GM12878 (cell line): Measurements from ENCODE around the gene PAIP1. TPM values are rescaled to one million over a fixed set of nuclear protein-coding genes. Genes with fewer than 3 reads are reported as not detected.

Experiments
- ATAC-seq: fragments of 200-7000 bp; cut with Tn5 transposase; 3 replicates; pipeline ENCODE4 v1.9.1; 2020; ENCODE audit warnings: mild to moderate bottlenecking, moderate library complexity
- BruUV-seq: library from RNA; stranded (reverse); fragments of 400-500 nt; replicated peaks from 2 replicates; lab custom pipeline; 2021; lab: Mats Ljungman, UMichigan
- CTCF ChIA-PET: fragments of 300-600 bp; sonication (Branson Sonifier 250); formaldehyde crosslinking; extraction: SDS; loops from one replicate; lab custom pipeline; 2021; ENCODE audit warnings: inconsistent platforms; lab: Yijun Ruan, JAX
- POLR2A ChIA-PET: fragments of 350-600 bp; formaldehyde crosslinking; extraction: SDS; loops from one replicate; lab custom pipeline; 2021; ENCODE audit warnings: inconsistent platforms; lab: Charles Lee
- RAD21 ChIA-PET: fragments of 300-600 bp; sonication (Branson Sonifier 250); formaldehyde crosslinking; loops from one replicate; lab custom pipeline; 2023; ENCODE audit warnings: antibody characterized with exemption; ENCODE audit not compliant: unreplicated experiment; lab: Charles Lee
- SMC1A ChIA-PET: fragments of 300-600 bp; sonication (Branson Sonifier 250); formaldehyde crosslinking; loops from one replicate; lab custom pipeline; 2023; ENCODE audit not compliant: unreplicated experiment, uncharacterized antibody; lab: Charles Lee
- DNase-seq: peaks from one replicate; pipeline ENCODE4 v3.0.0-alpha.2; 2011; ENCODE audit warnings: low read depth, low spot score
- FAIRE-seq: peaks from 3 replicates; lab custom pipeline; 2011; peaks lifted over from hg19 to GRCh38; lab: Jason Lieb, UNC
- H2AFZ ChIP-seq: 2 replicates; pipeline ENCODE4 v1.6.0; 2011; ENCODE audit warnings: low read depth, low read length, control low read depth; ENCODE audit not compliant: control insufficient read depth
- H3K27ac ChIP-seq: 2 replicates; pipeline ENCODE4 v1.5.1; 2011; ENCODE audit warnings: control low read depth; ENCODE audit not compliant: control insufficient read depth, insufficient read depth
- H3K27me3 ChIP-seq, 2 experiments: replicated peaks in 1 of 2; 2 replicates each; pipeline versions ENCODE4 v1.6.0 to v1.6.1; 2011; ENCODE audit warnings: low read length in 1 of 2; ENCODE audit not compliant: control insufficient read depth in 2 of 2, insufficient read depth in 2 of 2
- H3K36me3 ChIP-seq, 2 experiments: 2 replicates each; pipeline ENCODE4 v1.5.1; 2011; ENCODE audit warnings: low read length in 1 of 2; ENCODE audit not compliant: control insufficient read depth in 2 of 2, insufficient read depth in 2 of 2
- H3K4me1 ChIP-seq: 2 replicates; pipeline ENCODE4 v1.6.1; 2011; ENCODE audit warnings: mild to moderate bottlenecking, low read length, moderate library complexity, mixed read lengths; ENCODE audit not compliant: control insufficient read depth, insufficient read depth
- H3K4me2 ChIP-seq: 2 replicates; pipeline ENCODE4 v1.6.0; 2011; ENCODE audit warnings: control low read depth; ENCODE audit not compliant: control insufficient read depth, insufficient read depth
- H3K4me3 ChIP-seq: fragments of 200-600 bp; sonication (generic); 2 replicates; pipeline ENCODE4 v1.5.1; 2016
- H3K79me2 ChIP-seq: 2 replicates; pipeline ENCODE4 v1.6.0; 2011; ENCODE audit warnings: low read length; ENCODE audit not compliant: control insufficient read depth, insufficient read depth
- H3K9ac ChIP-seq: 2 replicates; pipeline ENCODE4 v1.8.0; 2011; ENCODE audit warnings: low read length, control low read depth, mixed read lengths; ENCODE audit not compliant: control insufficient read depth, insufficient read depth
- H3K9me3 ChIP-seq: replicated peaks from 3 replicates; pipeline ENCODE4 v1.5.1; 2011; ENCODE audit warnings: mild to moderate bottlenecking, low read length; ENCODE audit not compliant: control insufficient read depth, insufficient read depth
- H4K20me1 ChIP-seq: 2 replicates; pipeline ENCODE4 v1.6.0; 2011; ENCODE audit not compliant: control insufficient read depth, insufficient read depth
- CBFB ChIP-seq: IDR thresholded peaks from 2 replicates; pipeline ENCODE4 v1.6.1; 2016; ENCODE audit warnings: antibody characterized with exemption, low read depth
- FOS ChIP-seq: IDR thresholded peaks from 3 replicates; pipeline ENCODE4 v1.6.1; 2011; ENCODE audit warnings: borderline replicate concordance; ENCODE audit not compliant: insufficient read length; ENCODE audit errors: extremely low read depth
- MTA3 ChIP-seq: IDR thresholded peaks from 2 replicates; pipeline ENCODE4 v1.6.1; 2012; ENCODE audit warnings: low read length, inconsistent platforms, borderline replicate concordance
- MXI1 ChIP-seq: fragments of 150-350 bp; IDR thresholded peaks from 2 replicates; pipeline ENCODE4 v1.6.1; 2011; ENCODE audit warnings: low read depth, mild to moderate bottlenecking, inconsistent platforms, low read length, improper control_type of control experiment
- NBN ChIP-seq: fragments of 450-650 bp; IDR thresholded peaks from 2 replicates; pipeline ENCODE4 v1.6.1; 2016
- NFIC ChIP-seq: IDR thresholded peaks from 2 replicates; pipeline ENCODE4 v1.6.1; 2012; ENCODE audit warnings: low read depth, mild to moderate bottlenecking, inconsistent platforms, low read length, moderate library complexity
- NFXL1 ChIP-seq: fragments of 450-650 bp; IDR thresholded peaks from 2 replicates; pipeline ENCODE4 v1.6.1; 2017; ENCODE audit warnings: antibody characterized with exemption, mild to moderate bottlenecking, borderline replicate concordance
- NRF1 ChIP-seq: conservative IDR thresholded peaks from 2 replicates; pipeline ENCODE4 v1.6.1; 2011; ENCODE audit warnings: mild to moderate bottlenecking, low read depth, low read length, improper control_type of control experiment
- POU2F2 ChIP-seq: IDR thresholded peaks from 3 replicates; pipeline ENCODE4 v1.6.1; 2011; ENCODE audit warnings: low read depth, mild to moderate bottlenecking, low read length, borderline replicate concordance
- RBBP5 ChIP-seq: fragments of 200-600 bp; sonication (generic); conservative IDR thresholded peaks from 2 replicates; pipeline ENCODE4 v1.6.1; 2016
- RUNX3 ChIP-seq: IDR thresholded peaks from 2 replicates; pipeline ENCODE4 v1.6.1; 2012; ENCODE audit warnings: low read length, inconsistent platforms
- SPI1 ChIP-seq: IDR thresholded peaks from 2 replicates; pipeline ENCODE4 v1.6.1; 2011; ENCODE audit warnings: low read depth, mild to moderate bottlenecking, low read length, moderate library complexity, borderline replicate concordance; ENCODE audit not compliant: insufficient read depth
- YY1 ChIP-seq: IDR thresholded peaks from 2 replicates; pipeline ENCODE4 v1.6.1; 2011; ENCODE audit warnings: low read depth, mild to moderate bottlenecking, low read length
- ZNF274 ChIP-seq: IDR thresholded peaks from one replicate; pipeline ENCODE4 v1.8.0; 2011; ENCODE audit not compliant: insufficient read length, insufficient read depth
- WGBS: methylation state at CpG from one replicate; pipeline ENCODE4 v1.1.6; 2016; ENCODE audit warnings: low lambda C conversion rate; ENCODE audit not compliant: insufficient replicate concordance, insufficient coverage; ENCODE audit errors: missing lambda C conversion rate; 5-methylcytosine and 5-hydroxymethylcytosine counted together
- in situ Hi-C: fragments of 300-500 bp; cut with MboI; formaldehyde crosslinking; loops from 9 replicates; pipeline ENCODE4 v1.14.3; 2018; ENCODE audit warnings: mixed read lengths
- intact Hi-C: fragments of 100-400 bp; cut with micrococcal nuclease; formaldehyde crosslinking; loops from one replicate; pipeline ENCODE4 v1.14.2; 2022; ENCODE audit not compliant: unreplicated experiment
- polyA plus RNA-seq, 11 experiments: library from polyadenylated mRNA; depleted of rRNA in 4 of 11; unstranded in 6 of 11; stranded (reverse) in 5 of 11; fragments of >200 nt; fragmentation: Nextera tagmentation in 4 of 11; fragmentation: Illumina TruSeq in 1 of 11; extraction: Ambion mirVana in 4 of 11; extraction: Trizol in 1 of 11; gene quantifications; 1 replicate in 1 of 11; 2 replicates in 10 of 11; pipeline versions ENCODE4 v1.2.1 to v1.2.3, GENCODE V29; 2011 to 2016; ENCODE audit warnings: inconsistent platforms in 2 of 11, missing spikeins in 2 of 11, low read depth in 1 of 11
- total RNA-seq, 4 experiments: library from RNA; depleted of rRNA in 3 of 4; stranded (reverse); fragments of >200 nt in 3 of 4; fragmentation: Illumina TruSeq in 1 of 4; extraction: Trizol in 1 of 4; gene quantifications; 2 replicates each; pipeline versions ENCODE4 v1.2.1 to v1.2.3, GENCODE V29; 2013 to 2021
- TF ChIP-seq, protein P1 (sequence below): fragments of 450-650 bp; IDR thresholded peaks from 2 replicates; pipeline ENCODE4 v1.6.1; 2017; ENCODE audit warnings: antibody characterized with exemption, mild to moderate bottlenecking, moderate library complexity
- TF ChIP-seq, protein P2 (sequence below): IDR thresholded peaks from 2 replicates; pipeline ENCODE4 v1.6.1; 2011; ENCODE audit warnings: low read depth, mild to moderate bottlenecking, low read length, moderate library complexity, borderline replicate concordance; ENCODE audit errors: extremely low read depth
- TF ChIP-seq, protein P3 (sequence below): IDR thresholded peaks from 2 replicates; pipeline ENCODE4 v1.6.1; 2012; ENCODE audit warnings: improper control_type of control experiment, low read depth, low read length; ENCODE audit not compliant: insufficient replicate concordance

Gene PAIP1
- total and polyA plus RNA-seq, 10 of the 15 experiments (the other 5 are each of a cell fraction or from before 2014, with no cell fraction given), result 37.4 to 90.9 (median 57.0) TPM

DNA sequence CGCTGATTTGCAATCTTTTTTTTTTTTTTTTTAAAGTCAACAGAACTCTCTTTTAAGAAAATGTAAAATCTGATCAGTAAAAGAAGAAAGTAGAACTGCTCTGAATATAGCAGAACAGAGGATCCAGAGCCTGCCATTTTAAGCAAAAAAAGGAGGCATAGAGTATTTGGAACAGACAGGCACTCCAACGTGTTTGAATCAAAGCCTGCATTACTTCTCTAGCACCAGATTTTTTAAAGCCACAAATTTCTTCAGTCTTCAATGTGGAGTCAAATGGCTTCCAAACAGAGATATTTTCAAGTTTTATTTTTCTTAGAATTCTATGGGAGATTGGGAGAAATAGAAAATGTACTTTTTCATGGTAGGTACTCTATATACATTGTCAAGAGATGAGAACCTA, 5.1 kb downstream of the PAIP1 start:
- Histone ChIP-seq H2AFZ (no peak overlapping the region), H3K4me2 (no peak overlapping the region), H4K20me1 (no peaks in the 10 kb centered on the region), H3K4me3 (peak overlapping the region; percentile 37; the same call in 1 of the 2 replicates), H3K9ac (no peak overlapping the region), H3K27me3 (no peaks in the 10 kb centered on the region), H3K36me3 (peaks cover 2 to 16% of the 10 kb centered on the region in 2 experiments), H3K9me3 (no peaks in the 10 kb centered on the region), H3K4me1 (peaks cover 5% of the 10 kb centered on the region; the same call in 1 of the 2 replicates), H3K79me2 (peaks cover 67% of the 10 kb centered on the region), H3K27ac (no peak overlapping the region)
- in situ Hi-C loops (no loop called here), intact Hi-C loops (loop anchor here (10.0 kb wide), 1 partner anchor 557 kb away; no protein-coding TSS in a partner anchor)
- ATAC-seq (no peak), DNase-seq (no peak), FAIRE-seq (no peak)
- 100% methylated on average over 2 of the region's 2 CpGs for WGBS
- ChIA-PET SMC1A (interaction anchor here (1.2 to 1.4 kb wide), 2 partner anchors 8 to 48 kb away, joined by 3 to 5 read pairs; no protein-coding TSS in a partner anchor), RAD21 (no interaction called here), POLR2A (interaction anchor here (0.6 to 0.7 kb wide), 2 partner anchors 79 to 1642 kb away, joined by 4 read pairs; no protein-coding TSS in a partner anchor), CTCF (interaction anchor here (0.5 to 4.3 kb wide), 5 partner anchors 66 to 976 kb away, joined by 3 to 25 read pairs (median 4); no protein-coding TSS in a partner anchor)
- no peak for TF ChIP-seq MXI1
- TF ChIP-seq ZNF274, result no peak
- TF ChIP-seq, protein P1, sequence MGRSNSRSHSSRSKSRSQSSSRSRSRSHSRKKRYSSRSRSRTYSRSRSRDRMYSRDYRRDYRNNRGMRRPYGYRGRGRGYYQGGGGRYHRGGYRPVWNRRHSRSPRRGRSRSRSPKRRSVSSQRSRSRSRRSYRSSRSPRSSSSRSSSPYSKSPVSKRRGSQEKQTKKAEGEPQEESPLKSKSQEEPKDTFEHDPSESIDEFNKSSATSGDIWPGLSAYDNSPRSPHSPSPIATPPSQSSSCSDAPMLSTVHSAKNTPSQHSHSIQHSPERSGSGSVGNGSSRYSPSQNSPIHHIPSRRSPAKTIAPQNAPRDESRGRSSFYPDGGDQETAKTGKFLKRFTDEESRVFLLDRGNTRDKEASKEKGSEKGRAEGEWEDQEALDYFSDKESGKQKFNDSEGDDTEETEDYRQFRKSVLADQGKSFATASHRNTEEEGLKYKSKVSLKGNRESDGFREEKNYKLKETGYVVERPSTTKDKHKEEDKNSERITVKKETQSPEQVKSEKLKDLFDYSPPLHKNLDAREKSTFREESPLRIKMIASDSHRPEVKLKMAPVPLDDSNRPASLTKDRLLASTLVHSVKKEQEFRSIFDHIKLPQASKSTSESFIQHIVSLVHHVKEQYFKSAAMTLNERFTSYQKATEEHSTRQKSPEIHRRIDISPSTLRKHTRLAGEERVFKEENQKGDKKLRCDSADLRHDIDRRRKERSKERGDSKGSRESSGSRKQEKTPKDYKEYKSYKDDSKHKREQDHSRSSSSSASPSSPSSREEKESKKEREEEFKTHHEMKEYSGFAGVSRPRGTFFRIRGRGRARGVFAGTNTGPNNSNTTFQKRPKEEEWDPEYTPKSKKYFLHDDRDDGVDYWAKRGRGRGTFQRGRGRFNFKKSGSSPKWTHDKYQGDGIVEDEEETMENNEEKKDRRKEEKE, result no peak
- TF ChIP-seq, protein P2, sequence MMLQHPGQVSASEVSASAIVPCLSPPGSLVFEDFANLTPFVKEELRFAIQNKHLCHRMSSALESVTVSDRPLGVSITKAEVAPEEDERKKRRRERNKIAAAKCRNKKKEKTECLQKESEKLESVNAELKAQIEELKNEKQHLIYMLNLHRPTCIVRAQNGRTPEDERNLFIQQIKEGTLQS, result no peak
- no peak for TF ChIP-seq NFIC
- TF ChIP-seq POU2F2, result no peak
- TF ChIP-seq NFXL1, result no peak
- TF ChIP-seq YY1, result no peak
- TF ChIP-seq NBN, result no peak
- no peak for TF ChIP-seq CBFB
- no peak for TF ChIP-seq NRF1
- TF ChIP-seq RUNX3, result no peak
- no peak for TF ChIP-seq FOS
- TF ChIP-seq SPI1, result no peak
- TF ChIP-seq, protein P3, sequence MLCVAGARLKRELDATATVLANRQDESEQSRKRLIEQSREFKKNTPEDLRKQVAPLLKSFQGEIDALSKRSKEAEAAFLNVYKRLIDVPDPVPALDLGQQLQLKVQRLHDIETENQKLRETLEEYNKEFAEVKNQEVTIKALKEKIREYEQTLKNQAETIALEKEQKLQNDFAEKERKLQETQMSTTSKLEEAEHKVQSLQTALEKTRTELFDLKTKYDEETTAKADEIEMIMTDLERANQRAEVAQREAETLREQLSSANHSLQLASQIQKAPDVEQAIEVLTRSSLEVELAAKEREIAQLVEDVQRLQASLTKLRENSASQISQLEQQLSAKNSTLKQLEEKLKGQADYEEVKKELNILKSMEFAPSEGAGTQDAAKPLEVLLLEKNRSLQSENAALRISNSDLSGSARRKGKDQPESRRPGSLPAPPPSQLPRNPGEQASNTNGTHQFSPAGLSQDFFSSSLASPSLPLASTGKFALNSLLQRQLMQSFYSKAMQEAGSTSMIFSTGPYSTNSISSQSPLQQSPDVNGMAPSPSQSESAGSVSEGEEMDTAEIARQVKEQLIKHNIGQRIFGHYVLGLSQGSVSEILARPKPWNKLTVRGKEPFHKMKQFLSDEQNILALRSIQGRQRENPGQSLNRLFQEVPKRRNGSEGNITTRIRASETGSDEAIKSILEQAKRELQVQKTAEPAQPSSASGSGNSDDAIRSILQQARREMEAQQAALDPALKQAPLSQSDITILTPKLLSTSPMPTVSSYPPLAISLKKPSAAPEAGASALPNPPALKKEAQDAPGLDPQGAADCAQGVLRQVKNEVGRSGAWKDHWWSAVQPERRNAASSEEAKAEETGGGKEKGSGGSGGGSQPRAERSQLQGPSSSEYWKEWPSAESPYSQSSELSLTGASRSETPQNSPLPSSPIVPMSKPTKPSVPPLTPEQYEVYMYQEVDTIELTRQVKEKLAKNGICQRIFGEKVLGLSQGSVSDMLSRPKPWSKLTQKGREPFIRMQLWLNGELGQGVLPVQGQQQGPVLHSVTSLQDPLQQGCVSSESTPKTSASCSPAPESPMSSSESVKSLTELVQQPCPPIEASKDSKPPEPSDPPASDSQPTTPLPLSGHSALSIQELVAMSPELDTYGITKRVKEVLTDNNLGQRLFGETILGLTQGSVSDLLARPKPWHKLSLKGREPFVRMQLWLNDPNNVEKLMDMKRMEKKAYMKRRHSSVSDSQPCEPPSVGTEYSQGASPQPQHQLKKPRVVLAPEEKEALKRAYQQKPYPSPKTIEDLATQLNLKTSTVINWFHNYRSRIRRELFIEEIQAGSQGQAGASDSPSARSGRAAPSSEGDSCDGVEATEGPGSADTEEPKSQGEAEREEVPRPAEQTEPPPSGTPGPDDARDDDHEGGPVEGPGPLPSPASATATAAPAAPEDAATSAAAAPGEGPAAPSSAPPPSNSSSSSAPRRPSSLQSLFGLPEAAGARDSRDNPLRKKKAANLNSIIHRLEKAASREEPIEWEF, result no peak
- TF ChIP-seq MTA3, result no peak
- no peak for TF ChIP-seq RBBP5
- no TSS peak for BruUV-seq
